Right cardiac atrium (tissue), 5 donors: ENCODE measurements around the gene PREX1. TPM values are rescaled to one million over a fixed set of nuclear protein-coding genes. Genes with fewer than 3 reads are reported as not detected.
"Not testable (repeated sequence)": the region's sequence is repeated elsewhere in the genome, so short reads cannot be mapped to it uniquely, and the experiment has no call there.

Experiments used
- ATAC-seq, 2 donors: fragments of 200-7000 bp; cut with Tn5 transposase; one replicate each; pipeline versions ENCODE4 v1.8.0 to v1.9.1; 2020; ENCODE audit warnings: moderate library complexity in 2 of 2, mild to moderate bottlenecking in 1 of 2
- DNase-seq, 3 donors: peaks; one replicate each; pipeline ENCODE4 v3.0.0-alpha.2; 2020
- H3K27ac ChIP-seq: one replicate; pipeline ENCODE4 v1.5.1; 2013; ENCODE audit warnings: mild to moderate bottlenecking, low read length, control low read depth, moderate library complexity
- H3K27me3 ChIP-seq: one replicate; pipeline ENCODE4 v1.6.1; 2013; ENCODE audit not compliant: control insufficient read depth, insufficient read depth
- H3K4me1 ChIP-seq: one replicate; pipeline ENCODE4 v1.6.1; 2013; ENCODE audit warnings: low read length; ENCODE audit not compliant: control insufficient read depth, insufficient read depth
- H3K4me3 ChIP-seq: one replicate; pipeline ENCODE4 v1.5.1; 2013; ENCODE audit warnings: low read length, control low read depth
- H3K9me3 ChIP-seq: one replicate; pipeline ENCODE4 v1.6.1; 2013; ENCODE audit warnings: low read length; ENCODE audit not compliant: control insufficient read depth
- WGBS: extraction: QIAGEN DNeasy Blood & Tissue Kit; methylation state at CpG from one replicate; pipeline ENCODE4 v1.1.7; 2013; 5-methylcytosine and 5-hydroxymethylcytosine counted together
- intact Hi-C, 4 donors: fragments of 100-400 bp; cut with DNase I; formaldehyde crosslinking; loops; one replicate each; pipeline versions ENCODE4 v1.11.0 to v1.14.0; 2022 to 2023
- polyA plus RNA-seq: library from polyadenylated mRNA; stranded (reverse); fragments of 200-250 nt; gene quantifications from one replicate; pipeline ENCODE4 v1.2.3, GENCODE V29; 2013
- total RNA-seq, 4 donors: library from RNA; stranded (reverse); fragmentation: NEBNext Ultra II Directional; extraction: Animal tissue kit (Norgen Biotek cat#: 25700); gene quantifications; one replicate each; pipeline ENCODE4 v1.2.1, GENCODE V29; 2021
- donor health status: healthy with polysubstance abuse.
- donor health status: DM: no; HTN: yes; CAD: no.
- donor health status: DM: no; HTN: no; CAD: no.
- donor health status: DM: no; HTN: yes; CAD: no; lungs with severe emphysema.
- donor health status: DM: yes; HTN: yes; CAD: no.

The PREX1 gene
- total and polyA plus RNA-seq, 5 donors, result 9.0 to 16.2 (median 13.9) TPM

GRCh38 chr20:48846516-48847492 is 19.0 kb upstream of the PREX1 start:
- H3K27me3 ChIP-seq, result no peaks in the 10 kb centered on the region
- no peak for DNase-seq
- 30% methylated on average over 12 of the region's 12 CpGs for WGBS
- H3K4me1 ChIP-seq, result no peaks in the 10 kb centered on the region
- no peaks in the 10 kb centered on the region for H3K9me3 ChIP-seq
- H3K4me3 ChIP-seq, result no peak overlapping the region
- intact Hi-C loops, result no loop called here
- no peak overlapping the region for H3K27ac ChIP-seq
- ATAC-seq, result peak; percentile 59 to 83

- no peak overlapping the region for H3K4me3 ChIP-seq
- ATAC-seq, result peak in 1 of 2 donors; percentile 38
- intact Hi-C loops, result no loop called here
- no peaks in the 10 kb centered on the region for H3K27me3 ChIP-seq
- no peak overlapping the region for H3K27ac ChIP-seq
- no peaks in the 10 kb centered on the region for H3K9me3 ChIP-seq
- 76% methylated on average over 7 of the region's 7 CpGs for WGBS
- no peaks in the 10 kb centered on the region for H3K4me1 ChIP-seq
- DNase-seq, result no peak
Observed at GRCh38 chr20:48845721-48846306, 18.0 kb upstream of the PREX1 start.

- intact Hi-C loops, result no loop called here
- Histone ChIP-seq H3K4me1 (no peaks in the 10 kb centered on the region), H3K4me3 (no peak overlapping the region), H3K27ac (no peak overlapping the region), H3K27me3 (no peaks in the 10 kb centered on the region), H3K9me3 (no peaks in the 10 kb centered on the region)
- ATAC-seq (no peak), DNase-seq (no peak)
- 59% methylated on average over 4 of the region's 4 CpGs for WGBS
Observed at GRCh38 chr20:48844996-48845395, 17.2 kb upstream of the PREX1 start.

- 93% methylated on average over 2 of the region's 2 CpGs for WGBS
- H3K27ac ChIP-seq, DNase-seq, intact Hi-C loops, H3K27me3 ChIP-seq, H3K9me3 ChIP-seq, H3K4me1 ChIP-seq, H3K4me3 ChIP-seq, ATAC-seq: not testable (repeated sequence)
Observed at GRCh38 chr20:48843896-48844295, 16.1 kb upstream of the PREX1 start.

GRCh38 chr20:48843057-48843806 is 15.4 kb upstream of the PREX1 start:
- no peaks in the 10 kb centered on the region for H3K9me3 ChIP-seq
- WGBS, result 87% methylated on average over 6 of the region's 6 CpGs
- no peak for ATAC-seq

GRCh38 chr20:48841875-48842529 is 14.2 kb upstream of the PREX1 start:
- H3K27me3 ChIP-seq, result no peaks in the 10 kb centered on the region
- intact Hi-C loops, result no loop called here
- 58% methylated on average over 4 of the region's 4 CpGs for WGBS
- DNase-seq (no peak), ATAC-seq (no peak)
- no peaks in the 10 kb centered on the region for H3K9me3 ChIP-seq
- H3K27ac ChIP-seq, result no peak overlapping the region
- no peak overlapping the region for H3K4me3 ChIP-seq
- H3K4me1 ChIP-seq, result no peaks in the 10 kb centered on the region

More at GRCh38 chr20:48843057-48843806, 15.4 kb upstream of the PREX1 start:
- Histone ChIP-seq H3K4me1 (no peaks in the 10 kb centered on the region), H3K4me3 (no peak overlapping the region), H3K27ac (no peak overlapping the region), H3K27me3 (no peaks in the 10 kb centered on the region)
- intact Hi-C loops, result no loop called here
- no peak for DNase-seq

- no peaks in the 10 kb centered on the region for H3K4me1 ChIP-seq
- no peaks in the 10 kb centered on the region for H3K9me3 ChIP-seq
- H3K4me3 ChIP-seq, result no peak overlapping the region
- DNase-seq (no peak), ATAC-seq (no peak)
- 86% methylated on average over 7 of the region's 7 CpGs for WGBS
- H3K27me3 ChIP-seq, result no peaks in the 10 kb centered on the region
- intact Hi-C loops, result no loop called here
- H3K27ac ChIP-seq, result no peak overlapping the region
Observed at GRCh38 chr20:48841196-48841874, 13.5 kb upstream of the PREX1 start.

GRCh38 chr20:48839154-48839917 is 11.5 kb upstream of the PREX1 start:
- no peak overlapping the region for H3K4me3 ChIP-seq
- no peaks in the 10 kb centered on the region for H3K4me1 ChIP-seq
- DNase-seq (no peak), ATAC-seq (no peak)
- intact Hi-C loops, result no loop called here
- no peaks in the 10 kb centered on the region for H3K9me3 ChIP-seq
- no peaks in the 10 kb centered on the region for H3K27me3 ChIP-seq
- 67% methylated on average over 11 of the region's 11 CpGs for WGBS
- no peak overlapping the region for H3K27ac ChIP-seq

- intact Hi-C loops, result no loop called here
- Histone ChIP-seq H3K27me3 (no peaks in the 10 kb centered on the region), H3K4me1 (peaks cover 6% of the 10 kb centered on the region), H3K27ac (no peak overlapping the region), H3K4me3 (no peak overlapping the region), H3K9me3 (no peaks in the 10 kb centered on the region)
- no peak for ATAC-seq
- WGBS, result 90% methylated on average over 3 of the region's 3 CpGs
- no peak for DNase-seq
Observed at GRCh38 chr20:48837014-48837413, 9.2 kb upstream of the PREX1 start.

GRCh38 chr20:48835390-48835789 is 7.6 kb upstream of the PREX1 start:
- WGBS, result 95% methylated on average over 2 of the region's 2 CpGs
- Histone ChIP-seq H3K4me1 (peaks cover 12% of the 10 kb centered on the region), H3K27ac (no peak overlapping the region), H3K9me3 (no peaks in the 10 kb centered on the region), H3K27me3 (no peaks in the 10 kb centered on the region), H3K4me3 (no peak overlapping the region)
- ATAC-seq (no peak), DNase-seq (no peak)
- intact Hi-C loops, result no loop called here
